ENCODE results near the gene DPYD. TPM values are rescaled to one million over a fixed set of nuclear protein-coding genes. Genes with fewer than 3 reads are reported as not detected.

DPYD gene
- total and polyA plus RNA-seq, 7 experiments from 2014 or later = 52.6 to 87.2 (median 57.4) TPM

GRCh38 chr1:97114842-97115241 lies 806.0 kb downstream of the DPYD start:
- no peak overlapping the region for H3K27ac ChIP-seq (ENCODE audit: low read depth, low read length)
- H3K4me1 ChIP-seq (ENCODE audit: control insufficient read depth in 2 of 2, insufficient read depth in 2 of 2, low read length in 2 of 2) = no peaks in the 10 kb centered on the region
- peaks cover 0 to 3% (median 0%) of the 10 kb centered on the region in 11 donors for H3K9me3 Mint-ChIP-seq
- no peaks in the 10 kb centered on the region for H3K9me3 ChIP-seq (ENCODE audit: control insufficient read depth in 2 of 3, low read length in 3 of 3)
- no peaks in the 10 kb centered on the region for H3K27me3 Mint-ChIP-seq
- H3K36me3 Mint-ChIP-seq = peaks cover 0 to 64% (median 39%) of the 10 kb centered on the region in 5 donors
- intact Hi-C loops (cut with micrococcal nuclease) = no loop called here
- ATAC-seq = no peak
- H3K27me3 ChIP-seq (ENCODE audit: control insufficient read depth in 2 of 2, insufficient read depth in 2 of 2, low read length in 2 of 2) = no peaks in the 10 kb centered on the region
- no peak overlapping the region for H3K4me3 ChIP-seq (ENCODE audit: low read length)
- no peak overlapping the region for H3K27ac Mint-ChIP-seq
- peaks cover 0 to 7% (median 0%) of the 10 kb centered on the region in 7 donors for H3K4me1 Mint-ChIP-seq
- no peak for DNase-seq
- ChIA-PET CTCF (no interaction called here), POLR2A (no interaction called here)
- H3K36me3 ChIP-seq (ENCODE audit: control insufficient read depth in 2 of 3, insufficient read depth in 3 of 3, low read length in 3 of 3) = no peaks in the 10 kb centered on the region
- H3K4me3 Mint-ChIP-seq = no peak overlapping the region

GRCh38 chr1:97112442-97112841 lies 808.4 kb downstream of the DPYD start:
- CTCF ChIA-PET = no interaction called here

GRCh38 chr1:97108179-97108578 lies 812.7 kb downstream of the DPYD start:
- H3K27ac Mint-ChIP-seq = no peak overlapping the region
- no peaks in the 10 kb centered on the region for H3K36me3 ChIP-seq (ENCODE audit: control insufficient read depth in 2 of 3, insufficient read depth in 3 of 3, low read length in 3 of 3)
- ATAC-seq (no peak), DNase-seq (no peak)
- POLR2A ChIA-PET = no interaction called here
- H3K27me3 ChIP-seq (ENCODE audit: control insufficient read depth in 2 of 2, insufficient read depth in 2 of 2, low read length in 2 of 2) = no peaks in the 10 kb centered on the region
- H3K36me3 Mint-ChIP-seq = peaks cover 0 to 63% (median 48%) of the 10 kb centered on the region in 5 donors
- H3K27ac ChIP-seq (ENCODE audit: low read depth, low read length) = no peak overlapping the region
- no peak overlapping the region for H3K4me3 ChIP-seq (ENCODE audit: low read length)
- H3K9me3 Mint-ChIP-seq = peaks cover 0 to 6% (median 0%) of the 10 kb centered on the region in 11 donors
- peaks cover 0 to 7% (median 0%) of the 10 kb centered on the region in 7 donors for H3K4me1 Mint-ChIP-seq
- no peaks in the 10 kb centered on the region for H3K9me3 ChIP-seq (ENCODE audit: control insufficient read depth in 2 of 3, low read length in 3 of 3)
- H3K4me3 Mint-ChIP-seq = no peak overlapping the region
- intact Hi-C loops (cut with micrococcal nuclease) = no loop called here
- no peaks in the 10 kb centered on the region for H3K27me3 Mint-ChIP-seq
- no peaks in the 10 kb centered on the region for H3K4me1 ChIP-seq (ENCODE audit: control insufficient read depth in 2 of 2, insufficient read depth in 2 of 2, low read length in 2 of 2)
- CTCF ChIA-PET = no interaction called here

More at GRCh38 chr1:97112442-97112841, 808.4 kb downstream of the DPYD start:
- Histone ChIP-seq H3K4me1 (ENCODE audit: control insufficient read depth in 2 of 2, insufficient read depth in 2 of 2, low read length in 2 of 2) (no peaks in the 10 kb centered on the region), H3K4me3 (ENCODE audit: low read length) (no peak overlapping the region), H3K9me3 (ENCODE audit: control insufficient read depth in 2 of 3, low read length in 3 of 3) (no peaks in the 10 kb centered on the region), H3K27me3 (ENCODE audit: control insufficient read depth in 2 of 2, insufficient read depth in 2 of 2, low read length in 2 of 2) (no peaks in the 10 kb centered on the region), H3K36me3 (ENCODE audit: control insufficient read depth in 2 of 3, insufficient read depth in 3 of 3, low read length in 3 of 3) (no peaks in the 10 kb centered on the region), H3K27ac (ENCODE audit: low read depth, low read length) (no peak overlapping the region)
- Mint-ChIP-seq H3K4me3 (no peak overlapping the region), H3K4me1 (peaks cover 0 to 7% (median 0%) of the 10 kb centered on the region in 7 donors), H3K27ac (no peak overlapping the region), H3K9me3 (peaks cover 0 to 3% (median 0%) of the 10 kb centered on the region in 11 donors), H3K36me3 (peaks cover 0 to 58% (median 30%) of the 10 kb centered on the region in 5 donors), H3K27me3 (no peaks in the 10 kb centered on the region)
- POLR2A ChIA-PET = no interaction called here
- no peak for DNase-seq
- ATAC-seq = no peak
- intact Hi-C loops (cut with micrococcal nuclease) = no loop called here

- Mint-ChIP-seq H3K4me1 (peaks cover 0 to 1% (median 0%) of the 10 kb centered on the region in 7 donors), H3K27me3 (no peaks in the 10 kb centered on the region), H3K36me3 (peaks cover 0 to 56% (median 45%) of the 10 kb centered on the region in 5 donors), H3K4me3 (no peak overlapping the region), H3K9me3 (peaks cover 0 to 5% (median 0%) of the 10 kb centered on the region in 11 donors), H3K27ac (no peak overlapping the region)
- H3K4me3 ChIP-seq (ENCODE audit: low read length) = no peak overlapping the region
- no peak for ATAC-seq
- no peaks in the 10 kb centered on the region for H3K4me1 ChIP-seq (ENCODE audit: control insufficient read depth in 2 of 2, insufficient read depth in 2 of 2, low read length in 2 of 2)
- CTCF ChIA-PET = no interaction called here
- H3K27ac ChIP-seq (ENCODE audit: low read depth, low read length) = no peak overlapping the region
- POLR2A ChIA-PET = no interaction called here
- H3K36me3 ChIP-seq (ENCODE audit: control insufficient read depth in 2 of 3, insufficient read depth in 3 of 3, low read length in 3 of 3) = no peaks in the 10 kb centered on the region
- intact Hi-C loops (cut with micrococcal nuclease) = no loop called here
- no peaks in the 10 kb centered on the region for H3K9me3 ChIP-seq (ENCODE audit: control insufficient read depth in 2 of 3, low read length in 3 of 3)
- DNase-seq = no peak
- no peaks in the 10 kb centered on the region for H3K27me3 ChIP-seq (ENCODE audit: control insufficient read depth in 2 of 2, insufficient read depth in 2 of 2, low read length in 2 of 2)
Measured at GRCh38 chr1:97105531-97105930, 815.3 kb downstream of the DPYD start.

- Histone ChIP-seq H3K4me1 (ENCODE audit: control insufficient read depth in 2 of 2, insufficient read depth in 2 of 2, low read length in 2 of 2) (no peaks in the 10 kb centered on the region), H3K4me3 (ENCODE audit: low read length) (no peak overlapping the region), H3K27ac (ENCODE audit: low read depth, low read length) (no peak overlapping the region), H3K9me3 (ENCODE audit: control insufficient read depth in 2 of 3, low read length in 3 of 3) (no peaks in the 10 kb centered on the region), H3K27me3 (ENCODE audit: control insufficient read depth in 2 of 2, insufficient read depth in 2 of 2, low read length in 2 of 2) (no peaks in the 10 kb centered on the region), H3K36me3 (ENCODE audit: control insufficient read depth in 2 of 3, insufficient read depth in 3 of 3, low read length in 3 of 3) (peaks cover 0 to 6% (median 0%) of the 10 kb centered on the region in 3 experiments)
- no peak for DNase-seq
- Mint-ChIP-seq H3K27me3 (no peaks in the 10 kb centered on the region), H3K27ac (peak overlapping the region in 1 of 9 donors; percentile 3), H3K36me3 (peaks cover 8 to 66% (median 56%) of the 10 kb centered on the region in 5 donors), H3K4me3 (no peak overlapping the region), H3K4me1 (no peaks in the 10 kb centered on the region), H3K9me3 (peaks cover 0 to 5% (median 0%) of the 10 kb centered on the region in 11 donors)
- ATAC-seq = no peak
- ChIA-PET POLR2A (no interaction called here), CTCF (no interaction called here)
- intact Hi-C loops (cut with micrococcal nuclease) = no loop called here
Measured at GRCh38 chr1:97101509-97101908, 819.3 kb downstream of the DPYD start.

GRCh38 chr1:97097404-97097925 lies 823.4 kb downstream of the DPYD start:
- ChIA-PET POLR2A (no interaction called here), CTCF (no interaction called here)
- H3K9me3 ChIP-seq (ENCODE audit: control insufficient read depth in 2 of 3, low read length in 3 of 3) = no peaks in the 10 kb centered on the region
- Mint-ChIP-seq H3K27ac (no peak overlapping the region), H3K27me3 (no peaks in the 10 kb centered on the region), H3K4me1 (no peaks in the 10 kb centered on the region), H3K4me3 (no peak overlapping the region), H3K36me3 (peaks cover 8 to 52% (median 46%) of the 10 kb centered on the region in 5 donors), H3K9me3 (no peaks in the 10 kb centered on the region)
- no peaks in the 10 kb centered on the region for H3K27me3 ChIP-seq (ENCODE audit: control insufficient read depth in 2 of 2, insufficient read depth in 2 of 2, low read length in 2 of 2)
- H3K4me1 ChIP-seq (ENCODE audit: control insufficient read depth in 2 of 2, insufficient read depth in 2 of 2, low read length in 2 of 2) = no peaks in the 10 kb centered on the region
- no peak overlapping the region for H3K27ac ChIP-seq (ENCODE audit: low read depth, low read length)
- no peak overlapping the region for H3K4me3 ChIP-seq (ENCODE audit: low read length)
- H3K36me3 ChIP-seq (ENCODE audit: control insufficient read depth in 2 of 3, insufficient read depth in 3 of 3, low read length in 3 of 3) = peaks cover 0 to 6% (median 0%) of the 10 kb centered on the region in 3 experiments
- ATAC-seq (no peak), DNase-seq (no peak)
- intact Hi-C loops (cut with micrococcal nuclease) = no loop called here

GRCh38 chr1:97095764-97096163 lies 825.1 kb downstream of the DPYD start:
- intact Hi-C loops (cut with micrococcal nuclease) = no loop called here
- H3K9me3 Mint-ChIP-seq = no peaks in the 10 kb centered on the region
- Histone ChIP-seq H3K4me3 (ENCODE audit: low read length) (no peak overlapping the region), H3K4me1 (ENCODE audit: control insufficient read depth in 2 of 2, insufficient read depth in 2 of 2, low read length in 2 of 2) (no peaks in the 10 kb centered on the region), H3K9me3 (ENCODE audit: control insufficient read depth in 2 of 3, low read length in 3 of 3) (no peaks in the 10 kb centered on the region), H3K36me3 (ENCODE audit: control insufficient read depth in 2 of 3, insufficient read depth in 3 of 3, low read length in 3 of 3) (peaks cover 0 to 6% (median 0%) of the 10 kb centered on the region in 3 experiments), H3K27me3 (ENCODE audit: control insufficient read depth in 2 of 2, insufficient read depth in 2 of 2, low read length in 2 of 2) (no peaks in the 10 kb centered on the region), H3K27ac (ENCODE audit: low read depth, low read length) (no peak overlapping the region)
- no peak for DNase-seq
- H3K36me3 Mint-ChIP-seq = peaks cover 8 to 57% (median 46%) of the 10 kb centered on the region in 5 donors
- CTCF ChIA-PET = no interaction called here
- no peak for ATAC-seq
- H3K27ac Mint-ChIP-seq = no peak overlapping the region
- POLR2A ChIA-PET = no interaction called here
- H3K27me3 Mint-ChIP-seq = no peaks in the 10 kb centered on the region
- H3K4me3 Mint-ChIP-seq = no peak overlapping the region
- no peaks in the 10 kb centered on the region for H3K4me1 Mint-ChIP-seq
